OCI-LY3 (cell line): ENCODE measurements around the gene SERINC3.

Experiments used
- CTCF ChIP-seq: fragments of 200-600, 300-600 bp; sonication (generic); IDR thresholded peaks from 2 replicates; pipeline ENCODE4 v1.5.1; 2014; ENCODE audit warnings: antibody characterized with exemption, low read length, low read depth
- EZH2phosphoT487 ChIP-seq: fragments of 200-600 bp; shearing (Covaris generic); IDR thresholded peaks from 2 replicates; pipeline ENCODE4 v1.6.1; 2018; ENCODE audit warnings: antibody characterized with exemption, mixed run types, low read depth

- TF ChIP-seq EZH2phosphoT487: no peak
- TF ChIP-seq CTCF: no peak
Observed at GRCh38 chr20:44527716-44528199, 5.9 kb upstream of the SERINC3 start.
